Stimulated activated effector memory CD8-positive, alpha-beta T cell treated with anti-CD3 and anti-CD28 coated beads, Interleukin-12 subunit alpha, Interleukin-12 subunit beta, amount 100 ng/mL, for 72 hours (primary cell): ENCODE measurements around the gene ARHGAP40.
A peak's percentile ranks its signal among the peaks of the same experiment; 100 is the strongest.

Experiments
- ATAC-seq: fragments of 150-1000 bp; cut with Tn5 transposase; 2 replicates; pipeline ENCODE4 v1.10.0; 2021
- DNase-seq, 2 donors: peaks; one replicate each; pipeline ENCODE4 v3.0.0; 2021 to 2022; ENCODE audit warnings: low spot score in 2 of 2
- H3K27ac Mint-ChIP-seq: one replicate; pipeline ENCODE4 v1.8.0; 2022; ENCODE audit warnings: mild to moderate bottlenecking, mixed read lengths
- H3K36me3 Mint-ChIP-seq: one replicate; pipeline ENCODE4 v1.8.0; 2022; ENCODE audit warnings: mild to moderate bottlenecking, mixed read lengths
- H3K4me1 Mint-ChIP-seq: one replicate; pipeline ENCODE4 v1.8.0; 2022; ENCODE audit warnings: mixed read lengths
- H3K4me3 Mint-ChIP-seq: one replicate; pipeline ENCODE4 v1.8.0; 2022; ENCODE audit warnings: mild to moderate bottlenecking, mixed read lengths
- H3K9me3 Mint-ChIP-seq: one replicate; pipeline ENCODE4 v1.8.0; 2022; ENCODE audit warnings: mixed read lengths

Gene ARHGAP40

DNA sequence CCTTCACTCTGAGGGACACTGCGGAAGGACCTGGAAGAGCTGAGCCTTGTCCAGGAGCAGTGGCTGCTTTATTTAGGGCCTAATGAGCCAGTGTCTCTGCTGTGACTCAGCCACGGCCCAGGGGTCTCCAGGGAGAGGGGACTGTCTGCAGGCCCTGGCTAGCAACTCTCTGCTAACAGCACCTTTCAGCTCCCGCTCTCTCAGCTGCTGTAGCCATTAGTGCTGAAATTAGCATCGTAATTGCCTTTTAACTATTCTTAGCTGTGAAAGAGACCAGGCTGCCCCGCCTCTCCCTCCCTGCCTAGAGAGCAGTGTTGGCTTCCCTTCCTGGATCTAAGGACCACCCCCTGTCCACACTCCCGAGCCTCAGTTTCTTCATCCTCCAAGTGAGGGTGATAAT, 69.6 kb downstream of the ARHGAP40 start:
- no peak overlapping the region for H3K4me3 Mint-ChIP-seq
- H3K27ac Mint-ChIP-seq, result no peak overlapping the region
- ATAC-seq (no peak), DNase-seq (no peak)
- H3K36me3 Mint-ChIP-seq, result peaks cover 5% of the 10 kb centered on the region
- no peaks in the 10 kb centered on the region for H3K9me3 Mint-ChIP-seq
- peaks cover 19% of the 10 kb centered on the region for H3K4me1 Mint-ChIP-seq

DNA sequence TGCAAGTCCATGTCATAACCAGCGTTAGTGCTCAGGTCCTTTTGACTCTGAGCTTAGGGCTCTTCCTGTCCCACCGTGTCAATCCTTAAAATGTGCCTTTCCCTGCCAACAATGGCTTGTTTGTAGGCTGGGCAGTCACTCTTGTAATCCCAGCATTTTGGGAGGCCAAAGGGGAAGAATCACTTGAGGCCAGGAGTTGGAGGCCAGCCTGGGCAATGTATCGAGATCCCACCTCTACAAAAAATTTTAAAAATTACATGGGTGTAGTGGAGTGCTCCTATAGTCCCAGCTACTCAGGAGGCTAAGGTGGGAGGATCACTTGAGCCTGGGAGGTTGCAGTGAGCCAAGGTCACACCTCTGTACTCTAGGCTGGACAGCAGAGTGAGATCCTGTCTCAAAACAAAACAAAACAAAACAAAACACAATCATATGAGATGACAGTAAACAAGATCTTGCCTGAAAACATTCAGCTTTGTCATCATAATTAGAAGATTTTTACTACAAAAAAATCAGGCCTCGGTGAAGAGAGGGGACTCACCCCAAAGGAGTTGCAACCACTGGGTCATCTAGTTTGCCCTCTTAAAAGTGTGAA, 70.2 kb downstream of the ARHGAP40 start:
- ATAC-seq (no peak), DNase-seq (no peak)
- Mint-ChIP-seq H3K9me3 (no peaks in the 10 kb centered on the region), H3K4me1 (peaks cover 19% of the 10 kb centered on the region), H3K4me3 (no peak overlapping the region), H3K27ac (no peak overlapping the region), H3K36me3 (peaks cover 5% of the 10 kb centered on the region)

DNA sequence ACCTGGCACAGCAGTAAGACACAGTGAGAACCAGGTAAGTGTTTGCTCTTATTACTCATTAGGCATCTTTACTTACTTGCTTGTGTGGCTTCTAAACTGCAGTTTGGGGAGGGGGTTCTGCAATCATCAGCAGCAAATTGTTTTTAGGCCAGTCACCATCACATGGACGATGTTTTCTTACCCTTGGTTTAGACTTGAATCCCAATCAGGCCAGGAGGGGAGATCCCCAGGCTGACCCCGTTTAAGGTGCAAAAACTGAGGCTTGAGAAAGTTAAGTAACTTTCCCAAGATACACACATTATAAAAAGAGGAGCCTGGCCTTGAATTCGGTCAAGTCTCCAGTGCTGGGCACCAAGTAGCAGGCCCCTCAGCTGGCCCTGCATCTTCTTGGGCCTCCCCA, 70.9 kb downstream of the ARHGAP40 start:
- no peak overlapping the region for H3K27ac Mint-ChIP-seq
- H3K36me3 Mint-ChIP-seq, result peaks cover 5% of the 10 kb centered on the region
- ATAC-seq, result no peak
- no peaks in the 10 kb centered on the region for H3K9me3 Mint-ChIP-seq
- no peak for DNase-seq
- peaks cover 19% of the 10 kb centered on the region for H3K4me1 Mint-ChIP-seq
- H3K4me3 Mint-ChIP-seq, result peak overlapping the region; percentile 76

- Mint-ChIP-seq H3K27ac (no peak overlapping the region), H3K9me3 (no peaks in the 10 kb centered on the region), H3K36me3 (peaks cover 5% of the 10 kb centered on the region), H3K4me3 (peak overlapping the region; percentile 76), H3K4me1 (peaks cover 19% of the 10 kb centered on the region)
- ATAC-seq, result no peak
- DNase-seq, result no peak
These were observed 71.7 kb downstream of the ARHGAP40 start for GRCh38 chr20:38673261-38673660.

GRCh38 chr20:38673725-38674091, 72.1 kb downstream of the ARHGAP40 start:
- Mint-ChIP-seq H3K36me3 (peaks cover 5% of the 10 kb centered on the region), H3K4me3 (peak overlapping the region; percentile 76), H3K27ac (peak overlapping the region; percentile 77), H3K4me1 (peaks cover 19% of the 10 kb centered on the region), H3K9me3 (no peaks in the 10 kb centered on the region)
- peak; percentile 31 for ATAC-seq
- DNase-seq, result peak; percentile 10 to 64

DNA sequence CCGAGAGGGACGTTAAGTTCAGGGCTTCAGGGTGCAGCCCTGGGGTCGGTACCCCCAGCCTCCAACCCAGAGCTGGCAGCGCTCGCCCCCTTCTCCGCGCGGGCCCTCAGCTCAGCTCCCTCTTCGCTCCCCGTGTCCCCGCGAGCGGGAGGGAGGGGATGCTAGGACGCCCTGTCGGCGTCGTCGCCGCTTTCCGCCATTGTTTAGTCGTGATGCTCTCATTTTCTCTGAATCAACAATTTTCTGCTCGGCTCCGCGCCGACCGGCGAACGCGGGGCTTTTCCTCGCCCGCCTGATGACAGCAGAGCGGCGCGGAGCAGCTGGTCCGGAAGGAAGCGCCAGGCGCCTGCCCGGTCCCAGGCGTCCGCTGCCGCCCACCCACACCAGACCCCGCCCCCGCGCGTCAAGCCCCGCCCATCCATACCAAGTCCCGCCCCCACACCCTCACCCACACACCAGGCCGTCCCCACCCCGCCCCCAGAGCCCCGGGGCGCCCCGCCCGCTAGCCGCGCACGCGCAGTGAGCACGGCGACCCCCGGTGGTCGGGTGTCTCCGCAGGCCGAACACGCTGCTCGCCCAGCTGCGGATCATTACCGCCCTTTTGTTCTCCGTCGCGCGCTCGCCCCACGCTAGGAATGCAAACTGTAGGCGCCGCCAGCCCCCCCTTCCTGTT, 72.6 kb downstream of the ARHGAP40 start:
- ATAC-seq (peak; percentile 82), DNase-seq (peak; percentile 46 to 83)
- H3K9me3 Mint-ChIP-seq, result no peaks in the 10 kb centered on the region
- H3K4me3 Mint-ChIP-seq, result peak overlapping the region; percentile 76
- peak overlapping the region; percentile 77 for H3K27ac Mint-ChIP-seq
- H3K4me1 Mint-ChIP-seq, result peaks cover 19% of the 10 kb centered on the region
- H3K36me3 Mint-ChIP-seq, result peaks cover 5% of the 10 kb centered on the region

- H3K4me1 Mint-ChIP-seq, result peaks cover 19% of the 10 kb centered on the region
These were observed 73.1 kb downstream of the ARHGAP40 start for GRCh38 chr20:38674765-38675133.

DNA sequence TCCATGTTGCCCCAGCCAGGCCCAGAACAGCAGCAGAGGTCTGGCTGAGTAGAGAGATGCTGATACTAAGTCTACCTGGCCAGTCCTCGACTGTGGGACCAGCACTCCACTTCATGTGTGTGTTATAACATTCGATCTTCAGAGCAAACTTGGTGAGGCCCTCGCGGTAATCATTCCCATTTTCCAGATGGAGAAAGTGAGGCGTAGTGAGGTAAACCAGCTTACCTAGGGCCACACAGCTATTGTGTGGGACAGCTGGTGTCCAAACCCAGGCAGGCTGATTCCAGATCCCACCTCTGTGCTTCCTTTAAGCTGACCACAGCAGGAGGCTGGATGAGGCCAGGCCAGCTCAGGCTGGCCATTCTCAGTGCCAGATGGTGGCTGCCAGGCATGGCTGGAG, 75.0 kb downstream of the ARHGAP40 start:
- no peak overlapping the region for H3K27ac Mint-ChIP-seq
- peaks cover 19% of the 10 kb centered on the region for H3K4me1 Mint-ChIP-seq
- H3K36me3 Mint-ChIP-seq, result peaks cover 5% of the 10 kb centered on the region
- DNase-seq (no peak), ATAC-seq (no peak)
- no peak overlapping the region for H3K4me3 Mint-ChIP-seq
- peaks cover 3% of the 10 kb centered on the region for H3K9me3 Mint-ChIP-seq

More at GRCh38 chr20:38674765-38675133, 73.1 kb downstream of the ARHGAP40 start:
- Mint-ChIP-seq H3K4me3 (peak overlapping the region; percentile 76), H3K27ac (no peak overlapping the region), H3K9me3 (no peaks in the 10 kb centered on the region), H3K36me3 (peaks cover 5% of the 10 kb centered on the region)
- DNase-seq, result no peak
- ATAC-seq, result no peak

DNA sequence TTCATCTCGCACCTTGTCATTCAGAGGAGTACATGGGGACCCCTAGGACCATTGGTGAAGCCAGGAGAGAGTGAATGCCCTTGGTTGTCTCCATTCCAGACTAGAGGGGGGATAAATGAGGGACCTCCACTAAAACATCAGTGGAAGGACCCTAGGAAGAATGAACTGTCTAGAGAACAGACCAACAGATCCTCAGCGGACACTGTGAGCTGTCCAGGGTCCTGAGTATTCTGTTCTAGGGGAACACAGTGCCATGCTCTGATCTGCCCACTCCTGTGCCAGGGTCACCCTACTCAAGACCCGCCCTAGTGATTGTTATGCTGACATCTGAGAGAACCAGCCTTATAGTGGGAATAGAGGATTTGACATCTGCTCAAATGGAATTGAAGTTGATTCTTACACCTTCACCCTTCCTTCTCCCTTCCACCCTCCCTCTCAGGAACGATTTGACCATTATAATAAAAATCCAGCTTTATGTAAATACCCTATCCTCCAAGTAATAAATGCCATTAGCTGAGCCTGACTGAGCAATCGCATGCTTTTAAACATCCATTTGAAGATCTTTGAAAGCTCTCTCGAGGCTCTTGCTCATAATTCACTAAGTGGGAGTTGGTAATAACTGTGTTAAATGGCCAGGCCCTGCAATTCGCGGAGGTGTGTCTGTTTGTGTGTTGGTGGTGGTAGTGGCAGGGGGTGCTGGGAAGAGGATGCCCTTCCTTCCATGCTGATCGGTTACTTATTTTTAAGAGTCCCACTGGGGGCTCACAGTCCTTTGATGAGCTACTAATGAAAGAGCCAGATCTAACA, 79.1 kb downstream of the ARHGAP40 start:
- Mint-ChIP-seq H3K4me3 (no peak overlapping the region), H3K27ac (no peak overlapping the region), H3K9me3 (peaks cover 3% of the 10 kb centered on the region), H3K4me1 (no peaks in the 10 kb centered on the region), H3K36me3 (peaks cover under 1% of the 10 kb centered on the region)
- peak; percentile 45 for ATAC-seq
- DNase-seq, result no peak

DNA sequence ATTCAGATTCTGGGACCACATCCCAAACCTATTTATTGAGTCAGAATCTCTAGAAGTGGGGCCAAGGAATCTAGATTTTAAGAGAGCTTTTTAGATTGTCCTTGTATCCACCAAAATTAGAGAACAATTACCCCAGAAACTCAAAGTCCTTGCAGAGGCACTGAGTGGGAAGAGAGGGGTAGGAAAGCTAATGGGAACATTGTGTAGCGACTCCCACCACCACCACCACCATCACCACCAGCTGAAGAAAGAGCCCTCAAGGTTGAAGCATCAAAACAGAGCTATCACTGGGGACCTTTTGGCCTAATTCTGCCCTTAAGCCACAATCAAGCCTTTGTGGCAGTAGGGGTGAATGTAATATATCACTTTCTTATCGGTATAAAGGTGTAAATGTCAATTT, 83.7 kb downstream of the ARHGAP40 start:
- no peaks in the 10 kb centered on the region for H3K4me1 Mint-ChIP-seq
- H3K27ac Mint-ChIP-seq, result no peak overlapping the region

DNA sequence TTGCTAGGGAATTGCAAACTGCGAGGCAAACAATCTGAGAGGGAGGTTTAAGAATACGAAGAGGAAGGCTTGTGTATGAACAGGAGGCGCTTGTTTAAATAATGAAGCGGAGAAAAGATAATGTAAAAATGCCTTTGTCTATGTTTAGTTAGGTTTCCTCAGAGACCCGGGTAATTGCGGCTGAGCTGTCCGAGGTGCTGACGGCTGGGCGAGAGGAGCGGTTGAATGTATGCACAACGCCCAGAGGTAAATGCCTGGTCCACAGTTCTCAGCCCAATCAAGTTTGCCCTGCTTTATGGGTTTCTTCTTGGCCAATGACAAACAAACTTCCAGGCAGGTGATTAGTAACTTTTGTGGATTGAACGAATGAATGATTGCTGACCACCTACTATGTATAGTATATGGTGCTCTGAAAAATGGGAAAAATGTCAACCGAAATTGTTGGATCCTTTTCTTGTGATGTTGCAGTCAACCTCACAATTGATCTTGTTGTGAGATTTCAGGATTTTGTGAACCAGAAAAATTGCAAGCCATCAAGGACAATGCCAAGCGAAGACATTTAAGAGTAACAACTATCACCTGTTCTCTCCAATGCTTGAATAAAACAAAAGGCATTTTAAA, 84.4 kb downstream of the ARHGAP40 start:
- ATAC-seq, result no peak
- peak in 1 of 2 donors; percentile 15 for DNase-seq
- no peaks in the 10 kb centered on the region for H3K9me3 Mint-ChIP-seq
- H3K4me1 Mint-ChIP-seq, result no peaks in the 10 kb centered on the region
- no peaks in the 10 kb centered on the region for H3K36me3 Mint-ChIP-seq
- H3K4me3 Mint-ChIP-seq, result no peak overlapping the region
- no peak overlapping the region for H3K27ac Mint-ChIP-seq

More for the DNA sequence above, 83.7 kb downstream of the ARHGAP40 start:
- DNase-seq (no peak), ATAC-seq (no peak)
- Mint-ChIP-seq H3K9me3 (peaks cover under 1% of the 10 kb centered on the region), H3K4me3 (no peak overlapping the region), H3K36me3 (no peaks in the 10 kb centered on the region)

DNA sequence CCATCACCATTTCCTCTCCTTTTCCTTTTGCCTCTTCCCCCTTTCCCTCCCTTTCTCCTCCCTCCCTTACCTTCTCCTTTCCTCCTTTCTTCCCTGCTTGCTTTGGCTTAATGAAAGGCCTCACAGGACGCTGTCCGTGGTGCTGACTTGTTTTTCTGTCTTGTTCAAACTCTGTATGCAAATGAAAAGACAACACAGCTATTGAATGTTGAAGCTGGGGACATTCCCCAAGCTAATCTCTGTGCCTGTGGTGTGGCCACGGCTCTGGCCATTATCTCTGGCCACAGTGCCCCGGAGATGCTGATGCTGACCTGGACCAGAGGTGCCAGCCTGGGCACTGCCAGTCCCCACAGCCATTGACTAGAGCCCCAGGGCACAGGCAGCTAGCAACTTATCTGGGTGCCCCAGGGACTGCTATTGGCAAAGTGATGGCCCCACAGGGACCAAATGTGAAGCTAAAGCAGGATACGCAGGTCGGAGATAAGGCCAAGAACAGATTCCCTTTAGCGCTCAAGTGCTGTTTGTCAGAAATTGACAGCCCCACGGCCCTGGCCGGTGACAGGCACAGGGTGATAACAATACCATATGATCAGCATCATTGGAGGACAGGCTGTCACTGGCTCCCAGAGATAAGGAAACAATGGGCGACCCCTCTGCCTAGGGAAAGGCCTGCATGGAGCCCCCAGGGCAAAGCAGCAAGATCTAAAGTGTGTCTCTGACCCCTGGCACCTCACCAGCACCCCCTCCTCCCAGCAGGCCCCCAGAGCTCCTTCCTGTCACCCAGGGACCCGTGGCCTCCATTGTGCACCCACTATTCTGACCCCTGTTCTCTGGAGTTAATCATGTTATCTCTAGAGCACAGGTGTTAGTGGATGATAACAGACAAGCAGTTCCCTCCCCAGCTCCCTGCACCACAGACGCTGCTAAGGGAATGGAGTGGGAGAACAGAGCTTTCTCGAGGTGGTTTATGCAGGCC, 91.1 kb downstream of the ARHGAP40 start:
- Mint-ChIP-seq H3K4me3 (no peak overlapping the region), H3K36me3 (no peaks in the 10 kb centered on the region), H3K9me3 (peaks cover 3% of the 10 kb centered on the region), H3K27ac (no peak overlapping the region), H3K4me1 (no peaks in the 10 kb centered on the region)
- ATAC-seq, result no peak
- peak; percentile 24 to 68 for DNase-seq

- Mint-ChIP-seq H3K4me1 (no peaks in the 10 kb centered on the region), H3K4me3 (no peak overlapping the region), H3K36me3 (no peaks in the 10 kb centered on the region), H3K27ac (no peak overlapping the region), H3K9me3 (peaks cover 2% of the 10 kb centered on the region)
- DNase-seq (no peak), ATAC-seq (no peak)
These were observed 95.7 kb downstream of the ARHGAP40 start for GRCh38 chr20:38697306-38697705.

GRCh38 chr20:38698541-38698940, 96.9 kb downstream of the ARHGAP40 start:
- H3K9me3 Mint-ChIP-seq, result no peaks in the 10 kb centered on the region
- no peak overlapping the region for H3K4me3 Mint-ChIP-seq
- ATAC-seq (no peak), DNase-seq (no peak)
- H3K27ac Mint-ChIP-seq, result no peak overlapping the region
- no peaks in the 10 kb centered on the region for H3K4me1 Mint-ChIP-seq
- no peaks in the 10 kb centered on the region for H3K36me3 Mint-ChIP-seq
